DOHH2 (cell line): ENCODE measurements around the gene POR.

ENCODE experiments used
- CTCF ChIP-seq: fragments of 200-600 bp; sonication (generic); IDR thresholded peaks from one replicate; pipeline ENCODE4 v1.5.1; 2014; ENCODE audit warnings: antibody characterized with exemption, mild to moderate bottlenecking, low read depth, low read length; ENCODE audit not compliant: poor library complexity, severe bottlenecking
- EZH2phosphoT487 ChIP-seq: fragments of 200-600 bp; sonication (generic); IDR thresholded peaks from 2 replicates; pipeline ENCODE4 v1.6.1; 2017; ENCODE audit warnings: borderline replicate concordance, mild to moderate bottlenecking, antibody characterized with exemption, low read length, moderate library complexity, mixed read lengths

- TF ChIP-seq EZH2phosphoT487 (no peak), CTCF (no peak)
Measured at GRCh38 chr7:75920431-75921161, 5.6 kb downstream of the POR start.
